HUES48 (cell line): ENCODE results near the gene PCYT2.

Experiments used
- H3K27ac ChIP-seq: one replicate; pipeline ENCODE4 v1.7.0; 2013; ENCODE audit warnings: low read depth, low read length, inconsistent platforms
- H3K27me3 ChIP-seq: 2 replicates; pipeline ENCODE4 v1.6.1; 2013; ENCODE audit warnings: mild to moderate bottlenecking, low read length; ENCODE audit not compliant: control insufficient read depth, insufficient read depth
- H3K36me3 ChIP-seq: 2 replicates; pipeline ENCODE4 v1.6.1; 2013; ENCODE audit warnings: low read length; ENCODE audit not compliant: control insufficient read depth, insufficient read depth
- H3K4me1 ChIP-seq: 2 replicates; pipeline ENCODE4 v1.6.1; 2013; ENCODE audit warnings: mild to moderate bottlenecking, low read length; ENCODE audit not compliant: control insufficient read depth, insufficient read depth
- H3K4me3 ChIP-seq: 2 replicates; pipeline ENCODE4 v1.5.1; 2013; ENCODE audit warnings: mild to moderate bottlenecking, low read depth, low read length
- H3K9ac ChIP-seq: 2 replicates; pipeline ENCODE4 v1.6.1; 2013; ENCODE audit warnings: mild to moderate bottlenecking, low read depth, low read length, moderate library complexity
- H3K9me3 ChIP-seq: 2 replicates; pipeline ENCODE4 v1.6.1; 2013; ENCODE audit warnings: low read length; ENCODE audit not compliant: control insufficient read depth, insufficient read depth

PCYT2 gene

GRCh38 chr17:81902023-81902652 is 9.1 kb downstream of the PCYT2 start, which contains the start of gene NPB:
Gene NPB, plus strand, starts transcription at chr17:81902238. Its CDS starts 40 bp downstream, at chr17:81902278.
- Histone ChIP-seq H3K27me3 (peaks cover 24% of the 10 kb centered on the region), H3K4me3 (peak within 1 kb of the TSS; percentile 54; the same call in 1 of the 2 replicates), H3K4me1 (no peaks in the 10 kb centered on the region), H3K9me3 (no peaks in the 10 kb centered on the region), H3K27ac (no peak within 1 kb of the TSS), H3K9ac (no peak within 1 kb of the TSS), H3K36me3 (peaks cover 36% of the 10 kb centered on the region)

DNA sequence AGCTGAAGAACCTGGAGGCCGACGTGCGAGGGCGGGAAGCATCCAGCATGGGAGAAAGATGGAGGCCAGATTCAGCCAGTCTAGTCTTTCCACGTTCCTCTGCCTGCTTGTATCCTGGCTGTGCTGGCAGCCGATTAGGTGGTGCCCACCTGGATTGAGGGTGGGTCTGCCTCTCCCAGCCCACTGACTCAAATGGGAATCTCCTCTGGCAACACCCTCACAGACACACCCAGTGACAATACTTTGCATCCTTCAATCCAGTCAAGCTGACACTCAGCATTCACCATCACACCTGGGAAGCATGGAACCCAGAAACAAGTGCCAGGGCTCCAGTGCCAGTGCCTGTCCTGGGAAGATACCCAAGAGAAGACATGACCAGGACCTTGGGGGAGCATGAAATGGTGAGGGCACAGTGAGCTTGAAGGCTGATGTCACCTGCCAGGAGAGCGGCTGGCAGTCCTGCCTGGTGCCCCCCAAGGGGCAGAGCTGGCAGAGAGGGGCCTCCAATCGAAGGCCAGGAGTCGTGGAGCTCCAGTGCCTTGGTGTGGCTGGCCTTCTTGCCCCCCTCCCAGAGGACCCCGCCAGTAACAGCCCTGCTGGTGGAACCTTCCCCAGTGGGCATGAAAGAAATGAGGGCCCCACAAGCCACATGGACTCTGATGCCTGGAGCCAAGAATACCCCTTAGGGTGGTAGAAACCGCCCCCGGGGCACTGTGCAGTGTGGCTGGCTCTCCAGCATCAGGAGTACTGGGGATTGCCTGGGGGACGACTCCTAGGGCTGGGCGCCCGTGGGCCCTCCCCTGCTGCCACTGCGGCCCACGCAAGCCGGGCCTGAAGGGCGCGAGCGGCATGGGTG is 9.8 kb downstream of the PCYT2 start:
- H3K9ac ChIP-seq: no peak overlapping the region
- peaks cover 24% of the 10 kb centered on the region for H3K27me3 ChIP-seq
- no peaks in the 10 kb centered on the region for H3K9me3 ChIP-seq
- no peaks in the 10 kb centered on the region for H3K4me1 ChIP-seq
- H3K27ac ChIP-seq: no peak overlapping the region
- H3K4me3 ChIP-seq: peak overlapping the region; percentile 42; the same call in 1 of the 2 replicates
- peaks cover 41% of the 10 kb centered on the region for H3K36me3 ChIP-seq

- peaks cover 49% of the 10 kb centered on the region for H3K36me3 ChIP-seq
- H3K27me3 ChIP-seq: peaks cover 24% of the 10 kb centered on the region
- no peaks in the 10 kb centered on the region for H3K4me1 ChIP-seq
- H3K4me3 ChIP-seq: no peak overlapping the region
- H3K9ac ChIP-seq: no peak overlapping the region
- no peaks in the 10 kb centered on the region for H3K9me3 ChIP-seq
- no peak overlapping the region for H3K27ac ChIP-seq
Observed at GRCh38 chr17:81900181-81900820, 10.9 kb downstream of the PCYT2 start.

- Histone ChIP-seq H3K27me3 (peaks cover 24% of the 10 kb centered on the region), H3K27ac (no peak overlapping the region), H3K36me3 (peaks cover 53% of the 10 kb centered on the region), H3K4me3 (no peak overlapping the region), H3K4me1 (no peaks in the 10 kb centered on the region), H3K9me3 (no peaks in the 10 kb centered on the region), H3K9ac (no peak overlapping the region)
Observed at GRCh38 chr17:81899514-81900166, 11.6 kb downstream of the PCYT2 start.

GRCh38 chr17:81898885-81899284 is 12.3 kb downstream of the PCYT2 start:
- Histone ChIP-seq H3K4me1 (no peaks in the 10 kb centered on the region), H3K9ac (no peak overlapping the region), H3K36me3 (peaks cover 55% of the 10 kb centered on the region), H3K9me3 (no peaks in the 10 kb centered on the region), H3K4me3 (no peak overlapping the region), H3K27ac (peak overlapping the region; percentile 27), H3K27me3 (peaks cover 24% of the 10 kb centered on the region)

- peaks cover 59% of the 10 kb centered on the region for H3K36me3 ChIP-seq
Observed at GRCh38 chr17:81898029-81898866, 13.0 kb downstream of the PCYT2 start.

DNA sequence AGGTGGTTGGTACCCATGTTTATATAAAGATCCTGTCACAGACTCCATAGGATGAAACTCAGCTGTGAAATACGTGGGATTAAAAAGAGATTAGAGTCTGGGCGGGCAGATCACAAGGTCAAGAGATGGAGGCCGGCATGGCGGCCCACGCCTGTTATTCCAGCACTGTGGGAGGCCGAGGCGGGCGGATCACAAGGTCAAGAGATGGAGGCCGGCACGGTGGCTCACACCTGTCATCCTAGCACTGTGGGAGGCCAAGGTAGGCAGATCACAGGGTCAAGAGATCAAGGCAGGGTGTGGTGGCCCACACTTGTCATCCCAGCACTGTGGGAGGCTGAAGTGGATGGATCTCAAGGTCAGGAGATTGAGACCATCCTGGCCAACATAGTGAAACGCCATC is 15.8 kb downstream of the PCYT2 start:
- no peak overlapping the region for H3K4me3 ChIP-seq
- H3K27me3 ChIP-seq: no peaks in the 10 kb centered on the region
- no peaks in the 10 kb centered on the region for H3K9me3 ChIP-seq
- H3K9ac ChIP-seq: no peak overlapping the region
- no peak overlapping the region for H3K27ac ChIP-seq
- peaks cover 59% of the 10 kb centered on the region for H3K36me3 ChIP-seq
- H3K4me1 ChIP-seq: no peaks in the 10 kb centered on the region

More at GRCh38 chr17:81898029-81898866, 13.0 kb downstream of the PCYT2 start:
- Histone ChIP-seq H3K9me3 (no peaks in the 10 kb centered on the region), H3K4me1 (no peaks in the 10 kb centered on the region), H3K27ac (peak overlapping the region; percentile 55), H3K4me3 (no peak overlapping the region), H3K9ac (no peak overlapping the region), H3K27me3 (peaks cover 24% of the 10 kb centered on the region)

DNA sequence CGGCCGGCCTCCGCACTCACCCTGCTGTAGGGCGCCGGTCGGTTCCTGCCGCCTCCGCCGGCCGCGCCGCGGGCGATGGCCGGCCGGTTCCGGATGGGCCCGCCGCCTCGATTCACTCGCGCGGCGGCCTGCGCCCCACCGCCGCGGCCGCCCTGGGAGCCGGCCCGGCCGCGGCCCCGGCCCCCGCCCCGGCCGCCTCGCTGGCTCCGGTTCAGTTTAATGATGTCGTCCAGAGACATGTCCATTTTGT is 20.0 kb downstream of the PCYT2 start:
- H3K27me3 ChIP-seq: no peaks in the 10 kb centered on the region
- H3K4me3 ChIP-seq: peak overlapping the region; percentile 84; the same call in 1 of the 2 replicates
- peaks cover 61% of the 10 kb centered on the region for H3K36me3 ChIP-seq
- peaks cover 8% of the 10 kb centered on the region; the same call in 1 of the 2 replicates for H3K4me1 ChIP-seq
- no peaks in the 10 kb centered on the region for H3K9me3 ChIP-seq
- peak overlapping the region; percentile 97 for H3K27ac ChIP-seq
- peak overlapping the region; percentile 91; the same call in 1 of the 2 replicates for H3K9ac ChIP-seq

- no peaks in the 10 kb centered on the region for H3K9me3 ChIP-seq
- peak overlapping the region; percentile 91 for H3K9ac ChIP-seq
- H3K27me3 ChIP-seq: no peaks in the 10 kb centered on the region
- peaks cover 64% of the 10 kb centered on the region for H3K36me3 ChIP-seq
- peak overlapping the region; percentile 84 for H3K4me3 ChIP-seq
- H3K4me1 ChIP-seq: peaks cover 8% of the 10 kb centered on the region; the same call in 1 of the 2 replicates
- H3K27ac ChIP-seq: peak overlapping the region; percentile 97
Observed at GRCh38 chr17:81890447-81891302, 20.5 kb downstream of the PCYT2 start.
